Fibroblast of lung (primary cell): ENCODE data around the gene PCYT1B. TPM values are rescaled to one million over a fixed set of nuclear protein-coding genes. Genes with fewer than 3 reads are reported as not detected.
"Not testable (repeated sequence)": the region's sequence is repeated elsewhere in the genome, so short reads cannot be mapped to it uniquely, and the experiment has no call there.

Experiments used
- DNase-seq, 2 donors: peaks; one replicate each; pipeline versions ENCODE4 v3.0.0 to v3.0.0-alpha.2; 2010; ENCODE audit warnings: low read depth in 2 of 2
- H2AFZ ChIP-seq: 2 replicates; pipeline ENCODE4 v1.5.1; 2012; ENCODE audit warnings: low read length, control low read depth, inconsistent platforms
- H3K27ac ChIP-seq: 2 replicates; pipeline ENCODE4 v1.5.1; 2011; ENCODE audit warnings: low read length, control low read depth; ENCODE audit not compliant: insufficient read depth
- H3K27me3 ChIP-seq: 2 replicates; pipeline ENCODE4 v1.5.1; 2011; ENCODE audit warnings: mild to moderate bottlenecking, low read length; ENCODE audit not compliant: control insufficient read depth, insufficient read depth
- H3K36me3 ChIP-seq: 2 replicates; pipeline ENCODE4 v1.5.1; 2011; ENCODE audit warnings: low read length; ENCODE audit not compliant: control insufficient read depth, insufficient read depth
- H3K4me1 ChIP-seq: 2 replicates; pipeline ENCODE4 v1.5.1; 2011; ENCODE audit warnings: low read length; ENCODE audit not compliant: control insufficient read depth, insufficient read depth; ENCODE audit errors: extremely low read depth
- H3K4me2 ChIP-seq: 2 replicates; pipeline ENCODE4 v1.5.1; 2011; ENCODE audit warnings: low read length, control low read depth; ENCODE audit not compliant: insufficient read depth; ENCODE audit errors: extremely low read depth
- H3K4me3 ChIP-seq, 4 experiments: fragments of 200-600 bp in 1 of 4; sonication (generic) in 1 of 4; replicated peaks in 1 of 4; 2 replicates each; pipeline ENCODE4 v1.5.1; 2011 to 2016; ENCODE audit warnings: low read length in 4 of 4, low read depth in 3 of 4, mild to moderate bottlenecking in 3 of 4, control low read depth in 2 of 4, inconsistent platforms in 1 of 4, mixed read lengths in 1 of 4; ENCODE audit not compliant: insufficient read depth in 1 of 4; ENCODE audit errors: control extremely low read depth in 1 of 4
- H3K79me2 ChIP-seq: 2 replicates; pipeline ENCODE4 v1.5.1; 2012; ENCODE audit warnings: mild to moderate bottlenecking, low read length, inconsistent platforms; ENCODE audit not compliant: control insufficient read depth, insufficient read depth
- H3K9ac ChIP-seq: 2 replicates; pipeline ENCODE4 v1.5.1; 2011; ENCODE audit warnings: mild to moderate bottlenecking, low read length, control low read depth; ENCODE audit not compliant: insufficient read depth
- H3K9me3 ChIP-seq: 2 replicates; pipeline ENCODE4 v1.5.1; 2012; ENCODE audit warnings: low read depth, low read length; ENCODE audit not compliant: control insufficient read depth, insufficient read depth
- H4K20me1 ChIP-seq: 2 replicates; pipeline ENCODE4 v1.5.1; 2011; ENCODE audit warnings: low read length; ENCODE audit not compliant: control insufficient read depth, insufficient read depth; ENCODE audit errors: extremely low read depth
- CTCF ChIP-seq, 2 donors: IDR thresholded peaks in 1 of 2; conservative IDR thresholded peaks in 1 of 2; 1 replicate in 1 of 2; 2 replicates in 1 of 2; pipeline ENCODE4 v1.5.1; 2011 to 2012; ENCODE audit warnings: low read length in 2 of 2, control low read depth in 1 of 2, inconsistent platforms in 1 of 2, low read depth in 1 of 2, mild to moderate bottlenecking in 1 of 2
- EZH2 ChIP-seq: IDR thresholded peaks from 2 replicates; pipeline ENCODE4 v1.5.1; 2012; ENCODE audit warnings: low read length, control low read depth, mild to moderate bottlenecking; ENCODE audit errors: missing control alignments
- polyA plus RNA-seq, 2 donors: library from polyadenylated mRNA; depleted of rRNA in 1 of 2; stranded (reverse) in 1 of 2; unstranded in 1 of 2; fragments of >200 nt; gene quantifications; 2 replicates each; pipeline ENCODE4 v1.2.1, GENCODE V29; 2011 to 2012; ENCODE audit warnings: missing spikeins in 1 of 2
- total RNA-seq: library from RNA; depleted of rRNA; stranded (reverse); fragments of >200 nt; gene quantifications from 2 replicates; pipeline ENCODE4 v1.2.1, GENCODE V29; 2014

The PCYT1B gene
- total and polyA plus RNA-seq, 2 donors (not counting 1 experiment from before 2014, with no cell fraction given), result 0.17 to 0.34 TPM

GRCh38 chrX:24658421-24658820, 11.3 kb upstream of the PCYT1B start:
- Histone ChIP-seq H3K36me3 (no peaks in the 10 kb centered on the region), H3K9ac (no peak overlapping the region), H3K4me1 (no peaks in the 10 kb centered on the region), H2AFZ (no peak overlapping the region), H4K20me1 (no peaks in the 10 kb centered on the region), H3K9me3 (no peaks in the 10 kb centered on the region), H3K27me3 (no peaks in the 10 kb centered on the region), H3K4me2 (no peak overlapping the region), H3K4me3 (no peak overlapping the region), H3K27ac (no peak overlapping the region), H3K79me2 (no peaks in the 10 kb centered on the region)
- no peak for DNase-seq
- TF ChIP-seq EZH2 (no peak), CTCF (conservative IDR thresholded peaks at IDR 0.05 in 1 of 2, IDR thresholded peaks at IDR 0.05 in 1 of 2; ENCODE audit: low read depth in 1 of 2, low read length in 2 of 2) (no peak)

- no peak overlapping the region for H3K27ac ChIP-seq
- H3K4me2 ChIP-seq, result no peak overlapping the region
- no peaks in the 10 kb centered on the region for H3K79me2 ChIP-seq
- H4K20me1 ChIP-seq, result no peaks in the 10 kb centered on the region
- H3K9me3 ChIP-seq, result no peaks in the 10 kb centered on the region
- no peak overlapping the region for H2AFZ ChIP-seq
- H3K9ac ChIP-seq, result no peak overlapping the region
- no peak for DNase-seq
- no peak overlapping the region for H3K4me3 ChIP-seq
- no peaks in the 10 kb centered on the region for H3K4me1 ChIP-seq
- TF ChIP-seq EZH2 (no peak), CTCF (conservative IDR thresholded peaks at IDR 0.05 in 1 of 2, IDR thresholded peaks at IDR 0.05 in 1 of 2; ENCODE audit: low read depth in 1 of 2, low read length in 2 of 2) (no peak)
- H3K27me3 ChIP-seq, result no peaks in the 10 kb centered on the region
- no peaks in the 10 kb centered on the region for H3K36me3 ChIP-seq
These were observed 10.7 kb upstream of the PCYT1B start for GRCh38 chrX:24657671-24658386.

GRCh38 chrX:24655679-24656078, 8.5 kb upstream of the PCYT1B start:
- not testable (repeated sequence) for H3K9me3 ChIP-seq, H3K27me3 ChIP-seq, H3K4me1 ChIP-seq, H3K27ac ChIP-seq, H3K4me3 ChIP-seq, H3K36me3 ChIP-seq, H2AFZ ChIP-seq, H4K20me1 ChIP-seq, H3K9ac ChIP-seq, H3K4me2 ChIP-seq, H3K79me2 ChIP-seq, DNase-seq
